Measurements from ENCODE around the gene CD34.

DNA sequence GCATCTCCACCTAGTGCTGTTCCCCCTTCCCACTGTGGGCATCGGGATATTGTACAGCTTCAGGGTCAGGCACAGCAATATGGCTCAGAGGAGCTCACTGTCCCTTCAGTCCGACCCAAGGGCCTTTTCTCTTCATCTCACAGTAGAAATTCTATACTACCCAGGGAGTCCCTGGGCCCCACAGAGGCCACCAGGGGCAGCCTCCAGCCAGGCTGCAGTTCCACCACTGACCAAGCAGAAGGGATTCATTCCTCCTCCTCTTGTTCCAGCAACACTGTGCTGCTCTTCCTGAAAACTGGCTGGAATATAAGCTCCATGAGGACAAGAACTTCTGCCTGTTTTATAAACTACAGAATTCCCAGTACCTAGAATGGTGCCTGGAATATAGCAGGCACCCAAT is 70.5 kb downstream of the CD34 start:
- TF ChIP-seq CTCF (IDR thresholded peaks at IDR 0.05) (no peak), POLR2AphosphoS5 (IDR thresholded peaks at IDR 0.05) (no peak)
